GM19240 (cell line): ENCODE measurements around the gene CTXND2.
A peak's percentile ranks its signal among the peaks of the same experiment; 100 is the strongest.
"Not testable (repeated sequence)": the region's sequence is repeated elsewhere in the genome, so short reads cannot be mapped to it uniquely, and the experiment has no call there.

Experiments used
- DNase-seq: peaks from one replicate; pipeline ENCODE4 v3.0.0; 2011; ENCODE audit warnings: low spot score; ENCODE audit not compliant: insufficient read length

The CTXND2 gene

GRCh38 chr1:150890033-150890416 lies 3.1 kb downstream of the CTXND2 start:
- DNase-seq = no peak

- no peak for DNase-seq
These were observed 6.5 kb downstream of the CTXND2 start for GRCh38 chr1:150893336-150893913.

- DNase-seq = no peak
These were observed 8.7 kb downstream of the CTXND2 start for GRCh38 chr1:150895618-150896017.

GRCh38 chr1:150899795-150900194 lies 12.9 kb downstream of the CTXND2 start:
- not testable (repeated sequence) for DNase-seq

- DNase-seq = no peak
These were observed 15.4 kb downstream of the CTXND2 start for GRCh38 chr1:150902346-150902745.

GRCh38 chr1:150902751-150903150 lies 15.8 kb downstream of the CTXND2 start:
- no peak for DNase-seq

- DNase-seq = no peak
These were observed 18.4 kb downstream of the CTXND2 start for GRCh38 chr1:150905301-150905700.

GRCh38 chr1:150906329-150906728 lies 19.4 kb downstream of the CTXND2 start:
- DNase-seq = no peak

GRCh38 chr1:150906813-150907212 lies 19.9 kb downstream of the CTXND2 start:
- DNase-seq = no peak

GRCh38 chr1:150909585-150910180 lies 22.7 kb downstream of the CTXND2 start:
- no peak for DNase-seq

GRCh38 chr1:150912623-150913022 lies 25.7 kb downstream of the CTXND2 start:
- DNase-seq = no peak

GRCh38 chr1:150917387-150917786 lies 30.5 kb downstream of the CTXND2 start:
- no peak for DNase-seq

GRCh38 chr1:150922519-150922975 lies 35.6 kb downstream of the CTXND2 start:
- peak; percentile 29 for DNase-seq

GRCh38 chr1:150925080-150925479 lies 38.1 kb downstream of the CTXND2 start:
- DNase-seq = no peak

GRCh38 chr1:150926097-150926741 lies 39.3 kb downstream of the CTXND2 start, which contains the start of gene SETDB1:
Gene SETDB1, plus strand, starts transcription at chr1:150926363. Its CDS starts 1,352 bp downstream, at chr1:150927715.
- peak; percentile 55 for DNase-seq

- DNase-seq = no peak
These were observed 40.7 kb downstream of the CTXND2 start for GRCh38 chr1:150927624-150928023.

GRCh38 chr1:150928286-150928685 lies 41.4 kb downstream of the CTXND2 start:
- DNase-seq = no peak

- DNase-seq = not testable (repeated sequence)
These were observed 41.8 kb downstream of the CTXND2 start for GRCh38 chr1:150928775-150929174.

GRCh38 chr1:150931773-150932172 lies 44.8 kb downstream of the CTXND2 start:
- DNase-seq = no peak

GRCh38 chr1:150944856-150945255 lies 57.9 kb downstream of the CTXND2 start:
- DNase-seq = no peak

GRCh38 chr1:150954708-150955107 lies 67.8 kb downstream of the CTXND2 start:
- no peak for DNase-seq

- DNase-seq = no peak
These were observed 68.3 kb downstream of the CTXND2 start for GRCh38 chr1:150955280-150955679.

GRCh38 chr1:150957666-150958065 lies 70.7 kb downstream of the CTXND2 start:
- no peak for DNase-seq
